HepG2 (cell line): Measurements from ENCODE around the gene MPO. TPM values are rescaled to one million over a fixed set of nuclear protein-coding genes. Genes with fewer than 3 reads are reported as not detected.

Experiments used
- RAD21 ChIP-seq: fragments of 450-650 bp; formaldehyde crosslinking; IDR thresholded peaks from 2 replicates; pipeline ENCODE4 v1.5.0; 2020; ENCODE audit warnings: mild to moderate bottlenecking
- SMC3 ChIP-seq: IDR thresholded peaks from 2 replicates; pipeline ENCODE4 v1.6.1; 2011; ENCODE audit warnings: low read length, improper control_type of control experiment
- TBX3 ChIP-seq: fragments of 450-650 bp; IDR thresholded peaks from 2 replicates; pipeline ENCODE4 v1.6.1; 2017; ENCODE audit warnings: antibody characterized with exemption, mild to moderate bottlenecking, inconsistent platforms, borderline replicate concordance
- XRCC5 ChIP-seq: fragments of 200-400 bp; formaldehyde crosslinking; optimal IDR thresholded peaks from 2 replicates; pipeline ENCODE3; 2017; ENCODE audit warnings: mild to moderate bottlenecking, low read length
- ZNF558 ChIP-seq: sonication (generic); formaldehyde crosslinking; IDR thresholded peaks from 2 replicates; pipeline ENCODE4 v1.9.0; 2022; ENCODE audit warnings: mild to moderate bottlenecking, missing genetic modification reagents, borderline replicate concordance
- polyA plus RNA-seq, 8 experiments: library from polyadenylated mRNA; depleted of rRNA in 3 of 8; stranded (reverse) in 7 of 8; unstranded in 1 of 8; fragments of >200 nt; fragmentation: Illumina TruSeq in 4 of 8; extraction: Trizol in 4 of 8; gene quantifications; 2 replicates each; pipeline versions ENCODE4 v1.2.1 to v1.2.3, GENCODE V29; 2011 to 2016; ENCODE audit warnings: low read depth in 4 of 8, missing spikeins in 1 of 8, mixed read lengths in 1 of 8; ENCODE audit not compliant: insufficient read depth in 1 of 8
- total RNA-seq, 5 experiments: library from RNA; depleted of rRNA; stranded (reverse); fragments of >200 nt; fragmentation: Illumina TruSeq; extraction: Trizol; gene quantifications; 2 replicates each; pipeline ENCODE4 v1.2.3, GENCODE V29; 2016; ENCODE audit warnings: low read depth in 1 of 5
- TF ChIP-seq, protein P1 (sequence below): sonication (generic); formaldehyde crosslinking; IDR thresholded peaks from 2 replicates; pipeline ENCODE4 v1.5.1; 2020; ENCODE audit warnings: mild to moderate bottlenecking, moderate library complexity, missing genetic modification reagents
- TF ChIP-seq, protein P2 (sequence below): sonication (generic); formaldehyde crosslinking; IDR thresholded peaks from 2 replicates; pipeline ENCODE4 v1.4.0; 2020; ENCODE audit warnings: missing genetic modification reagents

Gene MPO
- total and polyA plus RNA-seq, 2 of the 13 experiments (the other 11 are each of a cell fraction or from before 2014, with no cell fraction given) = not detected

DNA sequence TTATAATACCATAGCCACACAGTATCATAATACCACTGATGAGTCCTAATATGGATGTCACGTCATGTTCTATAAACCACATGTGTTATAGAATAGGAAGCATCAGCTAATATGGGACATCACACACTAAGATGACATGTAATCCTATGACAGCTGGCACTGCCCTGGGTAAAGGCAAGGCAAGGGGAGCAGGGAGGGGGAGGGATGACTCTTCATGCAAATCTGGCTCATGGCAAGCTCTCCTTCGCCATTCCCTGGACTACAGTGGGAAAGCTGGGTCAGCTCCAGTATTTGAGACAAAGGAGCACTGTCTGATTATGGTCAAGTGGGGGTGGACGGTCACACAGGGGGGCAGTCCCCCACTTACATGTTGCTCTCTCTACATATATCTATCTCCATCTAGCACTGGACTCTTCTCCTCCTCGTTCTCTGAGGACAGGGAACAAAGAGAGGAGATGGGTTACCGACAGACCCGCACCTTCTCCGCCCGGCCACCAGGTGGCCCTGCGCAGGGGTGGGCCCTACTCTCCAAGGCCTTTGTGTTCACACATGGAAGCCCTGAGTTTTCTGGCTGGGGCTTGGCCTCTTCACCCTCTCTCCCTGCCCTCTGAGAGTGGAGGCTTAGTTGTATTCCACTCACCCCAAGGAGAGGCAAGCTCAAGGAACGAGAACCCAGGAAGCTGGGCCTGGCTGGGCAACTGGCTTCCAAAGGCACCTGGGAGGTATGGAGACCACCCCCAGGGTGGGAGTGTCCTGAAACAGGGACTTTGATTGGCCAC is 23.4 kb upstream of the MPO start (continued):
- TF ChIP-seq, protein P1, sequence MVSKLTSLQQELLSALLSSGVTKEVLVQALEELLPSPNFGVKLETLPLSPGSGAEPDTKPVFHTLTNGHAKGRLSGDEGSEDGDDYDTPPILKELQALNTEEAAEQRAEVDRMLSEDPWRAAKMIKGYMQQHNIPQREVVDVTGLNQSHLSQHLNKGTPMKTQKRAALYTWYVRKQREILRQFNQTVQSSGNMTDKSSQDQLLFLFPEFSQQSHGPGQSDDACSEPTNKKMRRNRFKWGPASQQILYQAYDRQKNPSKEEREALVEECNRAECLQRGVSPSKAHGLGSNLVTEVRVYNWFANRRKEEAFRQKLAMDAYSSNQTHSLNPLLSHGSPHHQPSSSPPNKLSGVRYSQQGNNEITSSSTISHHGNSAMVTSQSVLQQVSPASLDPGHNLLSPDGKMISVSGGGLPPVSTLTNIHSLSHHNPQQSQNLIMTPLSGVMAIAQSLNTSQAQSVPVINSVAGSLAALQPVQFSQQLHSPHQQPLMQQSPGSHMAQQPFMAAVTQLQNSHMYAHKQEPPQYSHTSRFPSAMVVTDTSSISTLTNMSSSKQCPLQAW (CRISPR knock-in tag) = 0 out of 2 replicates have a peak, but pooled peaks have one; percentile 16
- TF ChIP-seq ZNF558 (no peak), RAD21 (CRISPR knock-in tag) (peak; percentile 66), SMC3 (peak; percentile 57; the same call in 1 of the 2 replicates), XRCC5 (peak; percentile 93), TBX3 (no peak)
- TF ChIP-seq, protein P2, sequence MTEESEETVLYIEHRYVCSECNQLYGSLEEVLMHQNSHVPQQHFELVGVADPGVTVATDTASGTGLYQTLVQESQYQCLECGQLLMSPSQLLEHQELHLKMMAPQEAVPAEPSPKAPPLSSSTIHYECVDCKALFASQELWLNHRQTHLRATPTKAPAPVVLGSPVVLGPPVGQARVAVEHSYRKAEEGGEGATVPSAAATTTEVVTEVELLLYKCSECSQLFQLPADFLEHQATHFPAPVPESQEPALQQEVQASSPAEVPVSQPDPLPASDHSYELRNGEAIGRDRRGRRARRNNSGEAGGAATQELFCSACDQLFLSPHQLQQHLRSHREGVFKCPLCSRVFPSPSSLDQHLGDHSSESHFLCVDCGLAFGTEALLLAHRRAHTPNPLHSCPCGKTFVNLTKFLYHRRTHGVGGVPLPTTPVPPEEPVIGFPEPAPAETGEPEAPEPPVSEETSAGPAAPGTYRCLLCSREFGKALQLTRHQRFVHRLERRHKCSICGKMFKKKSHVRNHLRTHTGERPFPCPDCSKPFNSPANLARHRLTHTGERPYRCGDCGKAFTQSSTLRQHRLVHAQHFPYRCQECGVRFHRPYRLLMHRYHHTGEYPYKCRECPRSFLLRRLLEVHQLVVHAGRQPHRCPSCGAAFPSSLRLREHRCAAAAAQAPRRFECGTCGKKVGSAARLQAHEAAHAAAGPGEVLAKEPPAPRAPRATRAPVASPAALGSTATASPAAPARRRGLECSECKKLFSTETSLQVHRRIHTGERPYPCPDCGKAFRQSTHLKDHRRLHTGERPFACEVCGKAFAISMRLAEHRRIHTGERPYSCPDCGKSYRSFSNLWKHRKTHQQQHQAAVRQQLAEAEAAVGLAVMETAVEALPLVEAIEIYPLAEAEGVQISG (CRISPR knock-in tag) = peak; percentile 79
